ENCODE data around the gene ADGRL3. TPM values are rescaled to one million over a fixed set of nuclear protein-coding genes. Genes with fewer than 3 reads are reported as not detected.

ADGRL3 gene
- total and polyA plus RNA-seq, 2 donors (not counting 1 experiment from before 2014, with no cell fraction given): not detected

DNA sequence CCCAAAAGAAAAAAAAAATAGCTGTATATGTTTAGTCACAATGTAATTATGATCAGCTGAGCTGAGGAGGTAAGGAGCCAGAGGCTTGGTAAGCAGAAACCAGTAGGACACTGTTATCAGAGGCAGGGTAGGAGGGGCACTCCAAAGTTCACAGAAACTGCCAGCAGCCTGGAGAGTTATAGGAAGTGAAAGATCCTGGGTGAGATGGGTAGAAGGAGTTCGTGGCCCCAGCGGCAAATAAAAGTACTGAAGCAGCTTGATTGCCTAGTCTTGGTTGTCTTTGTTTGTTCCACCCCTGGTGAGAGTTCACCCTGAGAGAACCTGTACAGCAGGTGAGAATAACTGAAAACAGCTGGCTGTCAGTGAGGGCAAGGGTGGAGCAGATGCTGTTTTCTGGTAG lies 340.8 kb downstream of the ADGRL3 start:
- Histone ChIP-seq H3K4me2 (replicated peaks; ENCODE audit: low read depth, low read length, poor library complexity, severe bottlenecking) (no peak overlapping the region), H3K36me3 (replicated peaks in 1 of 2; ENCODE audit: control extremely low read depth in 1 of 2, control insufficient read depth in 1 of 2, extremely low read depth in 1 of 2, insufficient read depth in 2 of 2, low read length in 1 of 2) (no peaks in the 10 kb centered on the region), H4K20me1 (ENCODE audit: control insufficient read depth, insufficient read depth, low read length, poor library complexity, severe bottlenecking) (no peaks in the 10 kb centered on the region), H3K27ac (ENCODE audit: low read length in 2 of 2) (no peak overlapping the region), H3K4me1 (ENCODE audit: control insufficient read depth in 2 of 2, insufficient read depth in 2 of 2, low read length in 2 of 2) (no peaks in the 10 kb centered on the region), H3K79me2 (ENCODE audit: control insufficient read depth, insufficient read depth, low read length) (no peaks in the 10 kb centered on the region), H3K9ac (ENCODE audit: low read length) (no peak overlapping the region), H3K9me3 (ENCODE audit: control extremely low read depth in 1 of 3, control insufficient read depth in 2 of 3, insufficient read depth in 1 of 3, low read length in 2 of 3) (peaks cover 0 to 20% (median 0%) of the 10 kb centered on the region in 3 donors), H2AFZ (ENCODE audit: insufficient read depth, low read depth, low read length, poor library complexity, severe bottlenecking) (no peak overlapping the region), H3K4me3 (ENCODE audit: control extremely low read depth in 1 of 5, extremely low read depth in 1 of 5, insufficient read depth in 1 of 5, low read depth in 2 of 5, low read length in 4 of 5) (no peak overlapping the region), H3K27me3 (replicated peaks in 1 of 4; ENCODE audit: control extremely low read depth in 1 of 4, control insufficient read depth in 3 of 4, insufficient read depth in 4 of 4, low read length in 3 of 4) (no peaks in the 10 kb centered on the region)
- TF ChIP-seq, protein P1, sequence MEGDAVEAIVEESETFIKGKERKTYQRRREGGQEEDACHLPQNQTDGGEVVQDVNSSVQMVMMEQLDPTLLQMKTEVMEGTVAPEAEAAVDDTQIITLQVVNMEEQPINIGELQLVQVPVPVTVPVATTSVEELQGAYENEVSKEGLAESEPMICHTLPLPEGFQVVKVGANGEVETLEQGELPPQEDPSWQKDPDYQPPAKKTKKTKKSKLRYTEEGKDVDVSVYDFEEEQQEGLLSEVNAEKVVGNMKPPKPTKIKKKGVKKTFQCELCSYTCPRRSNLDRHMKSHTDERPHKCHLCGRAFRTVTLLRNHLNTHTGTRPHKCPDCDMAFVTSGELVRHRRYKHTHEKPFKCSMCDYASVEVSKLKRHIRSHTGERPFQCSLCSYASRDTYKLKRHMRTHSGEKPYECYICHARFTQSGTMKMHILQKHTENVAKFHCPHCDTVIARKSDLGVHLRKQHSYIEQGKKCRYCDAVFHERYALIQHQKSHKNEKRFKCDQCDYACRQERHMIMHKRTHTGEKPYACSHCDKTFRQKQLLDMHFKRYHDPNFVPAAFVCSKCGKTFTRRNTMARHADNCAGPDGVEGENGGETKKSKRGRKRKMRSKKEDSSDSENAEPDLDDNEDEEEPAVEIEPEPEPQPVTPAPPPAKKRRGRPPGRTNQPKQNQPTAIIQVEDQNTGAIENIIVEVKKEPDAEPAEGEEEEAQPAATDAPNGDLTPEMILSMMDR (IDR thresholded peaks at IDR 0.05): no peak
- TF ChIP-seq EZH2 (IDR thresholded peaks at IDR 0.05; ENCODE audit: borderline replicate concordance, insufficient read depth, low read depth, low read length, poor library complexity, severe bottlenecking): no peak
- 87% methylated on average over 2 of the region's 2 CpGs for WGBS (ENCODE audit: insufficient coverage)
- DNase-seq (no peak), ATAC-seq (ENCODE audit: low read depth) (no peak)
- H3K9me3 Mint-ChIP-seq (ENCODE audit: insufficient read depth): peaks cover 2% of the 10 kb centered on the region
- ChIA-PET POLR2A (no interaction called here), CTCF (no interaction called here)
- H3K27ac Mint-ChIP-seq: no peak overlapping the region
- intact Hi-C loops (cut with micrococcal nuclease): no loop called here
- H3K4me3 Mint-ChIP-seq: no peak overlapping the region
- no peaks in the 10 kb centered on the region for H3K4me1 Mint-ChIP-seq
- no peaks in the 10 kb centered on the region for H3K27me3 Mint-ChIP-seq

- Histone ChIP-seq H3K27me3 (replicated peaks in 1 of 4; ENCODE audit: control extremely low read depth in 1 of 4, control insufficient read depth in 3 of 4, insufficient read depth in 4 of 4, low read length in 3 of 4) (no peaks in the 10 kb centered on the region), H3K4me3 (ENCODE audit: control extremely low read depth in 1 of 5, extremely low read depth in 1 of 5, insufficient read depth in 1 of 5, low read depth in 2 of 5, low read length in 4 of 5) (no peak overlapping the region), H3K4me1 (ENCODE audit: control insufficient read depth in 2 of 2, insufficient read depth in 2 of 2, low read length in 2 of 2) (no peaks in the 10 kb centered on the region), H4K20me1 (ENCODE audit: control insufficient read depth, insufficient read depth, low read length, poor library complexity, severe bottlenecking) (no peaks in the 10 kb centered on the region), H3K9me3 (ENCODE audit: control extremely low read depth in 1 of 3, control insufficient read depth in 2 of 3, insufficient read depth in 1 of 3, low read length in 2 of 3) (peaks cover 0 to 20% (median 0%) of the 10 kb centered on the region in 3 donors), H3K27ac (ENCODE audit: low read length in 2 of 2) (no peak overlapping the region), H2AFZ (ENCODE audit: insufficient read depth, low read depth, low read length, poor library complexity, severe bottlenecking) (no peak overlapping the region), H3K4me2 (replicated peaks; ENCODE audit: low read depth, low read length, poor library complexity, severe bottlenecking) (no peak overlapping the region), H3K79me2 (ENCODE audit: control insufficient read depth, insufficient read depth, low read length) (no peaks in the 10 kb centered on the region), H3K9ac (ENCODE audit: low read length) (no peak overlapping the region), H3K36me3 (replicated peaks in 1 of 2; ENCODE audit: control extremely low read depth in 1 of 2, control insufficient read depth in 1 of 2, extremely low read depth in 1 of 2, insufficient read depth in 2 of 2, low read length in 1 of 2) (no peaks in the 10 kb centered on the region)
- intact Hi-C loops (cut with micrococcal nuclease): no loop called here
- WGBS (ENCODE audit: insufficient coverage): no CpG with 5 or more reads among the region's 2 CpGs
- H3K27ac Mint-ChIP-seq: no peak overlapping the region
- TF ChIP-seq EZH2 (IDR thresholded peaks at IDR 0.05; ENCODE audit: borderline replicate concordance, insufficient read depth, low read depth, low read length, poor library complexity, severe bottlenecking): no peak
- TF ChIP-seq, protein P1 (IDR thresholded peaks at IDR 0.05): no peak
- ChIA-PET CTCF (no interaction called here), POLR2A (no interaction called here)
- ATAC-seq (ENCODE audit: low read depth): no peak
- no peak for DNase-seq
- H3K9me3 Mint-ChIP-seq (ENCODE audit: insufficient read depth): peaks cover 2% of the 10 kb centered on the region
- H3K4me1 Mint-ChIP-seq: no peaks in the 10 kb centered on the region
- no peaks in the 10 kb centered on the region for H3K27me3 Mint-ChIP-seq
- H3K4me3 Mint-ChIP-seq: no peak overlapping the region
Measured at GRCh38 chr4:61541459-61541858, 341.3 kb downstream of the ADGRL3 start.

Data from B cell (primary cell).